ENCODE measurements around the gene KICS2.
"Not testable (repeated sequence)": the region's sequence is repeated elsewhere in the genome, so short reads cannot be mapped to it uniquely, and the experiment has no call there.

KICS2 gene

GRCh38 chr12:64222009-64222765, at the start of gene KICS2:
Gene KICS2 (minus strand): TSS chr12:64222296. CDS start chr12:64222237, 59 bp downstream.
- peak; percentile 89 for DNase-seq

GRCh38 chr12:64270411-64270810, 48.3 kb upstream of the KICS2 start:
- no peak for DNase-seq

- DNase-seq: no peak
These were observed 47.1 kb upstream of the KICS2 start for GRCh38 chr12:64269161-64269560.

- no peak for DNase-seq
These were observed 46.3 kb upstream of the KICS2 start for GRCh38 chr12:64268409-64268808.

- DNase-seq: no peak
These were observed 43.7 kb upstream of the KICS2 start for GRCh38 chr12:64265839-64266238.

GRCh38 chr12:64261813-64262212, 39.7 kb upstream of the KICS2 start:
- DNase-seq: no peak

GRCh38 chr12:64258576-64258975, 36.5 kb upstream of the KICS2 start:
- no peak for DNase-seq

- DNase-seq: no peak
These were observed 34.2 kb upstream of the KICS2 start for GRCh38 chr12:64256166-64256800.

GRCh38 chr12:64255249-64255648, 33.2 kb upstream of the KICS2 start:
- no peak for DNase-seq

- no peak for DNase-seq
These were observed 31.3 kb upstream of the KICS2 start for GRCh38 chr12:64253356-64253755.

GRCh38 chr12:64252681-64253080, 30.6 kb upstream of the KICS2 start:
- no peak for DNase-seq

GRCh38 chr12:64243809-64244208, 21.7 kb upstream of the KICS2 start:
- DNase-seq: no peak

GRCh38 chr12:64240781-64241180, 18.7 kb upstream of the KICS2 start:
- no peak for DNase-seq

- DNase-seq: no peak
These were observed 15.3 kb upstream of the KICS2 start for GRCh38 chr12:64237382-64237781.

GRCh38 chr12:64236549-64236948, 14.5 kb upstream of the KICS2 start:
- no peak for DNase-seq

GRCh38 chr12:64232196-64232595, 10.1 kb upstream of the KICS2 start:
- no peak for DNase-seq

GRCh38 chr12:64229796-64230195, 7.7 kb upstream of the KICS2 start:
- DNase-seq: no peak

- no peak for DNase-seq
These were observed 7.1 kb upstream of the KICS2 start for GRCh38 chr12:64229240-64229639.

GRCh38 chr12:64225626-64226025, 3.5 kb upstream of the KICS2 start:
- no peak for DNase-seq

- DNase-seq: peak; percentile 62
These were observed 466 bp downstream of the KICS2 start for GRCh38 chr12:64221651-64222008.

- no peak for DNase-seq
These were observed 2.0 kb downstream of the KICS2 start for GRCh38 chr12:64220046-64220445.

- DNase-seq: no peak
These were observed 3.0 kb downstream of the KICS2 start for GRCh38 chr12:64219145-64219544.

- no peak for DNase-seq
These were observed 3.5 kb downstream of the KICS2 start for GRCh38 chr12:64218597-64218996.

- DNase-seq: not testable (repeated sequence)
These were observed 4.5 kb downstream of the KICS2 start for GRCh38 chr12:64217643-64218042.

- DNase-seq: no peak
These were observed 5.9 kb downstream of the KICS2 start for GRCh38 chr12:64216239-64216638.

All from stimulated activated naive CD4-positive, alpha-beta T cell treated with Interleukin-2 at 50 U/mL for 16 hours (primary cell).